Mammary epithelial cell (primary cell): ENCODE measurements around the gene MCF2L.

Source experiments
- EZH2 ChIP-seq: IDR thresholded peaks from 2 replicates; pipeline ENCODE4 v1.6.1; 2012; ENCODE audit warnings: low read length, inconsistent platforms, borderline replicate concordance
- TF ChIP-seq, protein P1 (sequence below), 2 donors: IDR thresholded peaks in 1 of 2; conservative IDR thresholded peaks in 1 of 2; 2 replicates each; pipeline ENCODE4 v1.5.1; 2011 to 2012; ENCODE audit warnings: inconsistent platforms in 2 of 2, low read length in 2 of 2, mild to moderate bottlenecking in 2 of 2, control low read depth in 1 of 2, low read depth in 1 of 2; ENCODE audit not compliant: insufficient read depth in 1 of 2; ENCODE audit errors: extremely low read depth in 1 of 2

DNA sequence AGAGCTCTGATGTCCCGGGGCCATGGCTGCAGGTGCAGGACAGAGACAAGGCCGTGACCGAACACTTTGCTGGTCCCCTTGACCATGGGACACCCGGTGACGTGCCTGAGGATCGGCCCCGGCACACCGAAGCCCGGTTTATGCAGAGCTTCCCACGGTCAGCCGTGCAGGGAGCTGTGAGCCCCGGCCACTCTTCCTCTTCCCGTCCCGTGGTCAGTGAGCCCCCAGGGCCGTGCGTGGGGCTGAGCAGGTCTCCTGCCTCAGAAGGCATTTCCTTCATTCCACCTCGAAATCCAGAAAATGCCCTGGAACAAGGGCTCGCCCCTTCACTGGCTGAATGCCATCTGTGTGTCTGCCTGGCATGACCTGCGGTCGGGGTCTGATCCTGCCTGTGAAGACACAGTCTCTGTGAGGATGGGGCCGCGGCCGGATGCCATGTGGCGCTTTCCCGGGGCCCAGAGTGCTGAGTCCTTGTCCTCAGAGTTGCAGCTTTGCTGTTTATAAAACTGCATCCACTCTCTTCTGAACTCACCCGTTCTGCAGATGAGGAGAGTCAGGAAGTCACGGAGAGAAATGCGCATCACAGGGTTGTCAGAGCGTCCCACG is 16.9 kb downstream of the MCF2L start:
- TF ChIP-seq, protein P1, sequence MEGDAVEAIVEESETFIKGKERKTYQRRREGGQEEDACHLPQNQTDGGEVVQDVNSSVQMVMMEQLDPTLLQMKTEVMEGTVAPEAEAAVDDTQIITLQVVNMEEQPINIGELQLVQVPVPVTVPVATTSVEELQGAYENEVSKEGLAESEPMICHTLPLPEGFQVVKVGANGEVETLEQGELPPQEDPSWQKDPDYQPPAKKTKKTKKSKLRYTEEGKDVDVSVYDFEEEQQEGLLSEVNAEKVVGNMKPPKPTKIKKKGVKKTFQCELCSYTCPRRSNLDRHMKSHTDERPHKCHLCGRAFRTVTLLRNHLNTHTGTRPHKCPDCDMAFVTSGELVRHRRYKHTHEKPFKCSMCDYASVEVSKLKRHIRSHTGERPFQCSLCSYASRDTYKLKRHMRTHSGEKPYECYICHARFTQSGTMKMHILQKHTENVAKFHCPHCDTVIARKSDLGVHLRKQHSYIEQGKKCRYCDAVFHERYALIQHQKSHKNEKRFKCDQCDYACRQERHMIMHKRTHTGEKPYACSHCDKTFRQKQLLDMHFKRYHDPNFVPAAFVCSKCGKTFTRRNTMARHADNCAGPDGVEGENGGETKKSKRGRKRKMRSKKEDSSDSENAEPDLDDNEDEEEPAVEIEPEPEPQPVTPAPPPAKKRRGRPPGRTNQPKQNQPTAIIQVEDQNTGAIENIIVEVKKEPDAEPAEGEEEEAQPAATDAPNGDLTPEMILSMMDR (conservative IDR thresholded peaks at IDR 0.05 in 1 of 2, IDR thresholded peaks at IDR 0.05 in 1 of 2; ENCODE audit: extremely low read depth in 1 of 2, insufficient read depth in 1 of 2, low read depth in 1 of 2, low read length in 2 of 2): no peak
- TF ChIP-seq EZH2: no peak
